ENCODE measurements around the gene MED10. TPM values are rescaled to one million over a fixed set of nuclear protein-coding genes. Genes with fewer than 3 reads are reported as not detected.

MED10 gene
- total RNA-seq, 1 experiment from 2014 or later = 94.0 TPM

DNA sequence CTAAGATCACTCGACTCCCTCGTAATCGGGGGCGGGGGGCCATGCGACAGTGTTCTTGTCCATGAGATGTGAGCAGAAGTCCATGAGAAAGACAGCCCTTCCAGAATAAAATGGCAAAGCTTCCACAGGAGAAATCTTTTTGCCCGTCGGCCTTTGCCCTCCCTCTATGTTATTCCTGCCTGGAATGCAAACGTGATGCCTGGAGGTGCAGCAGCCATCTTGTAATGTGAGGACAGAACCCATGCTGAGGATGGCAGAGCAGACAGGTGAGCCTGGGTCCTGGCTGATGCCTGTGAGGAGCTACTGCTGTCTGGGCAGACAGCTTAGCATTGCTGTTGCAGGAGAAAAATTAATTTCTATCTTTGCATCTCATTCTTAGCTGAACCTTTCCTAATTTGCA lies 17.2 kb downstream of the MED10 start:
- no peak overlapping the region for H3K9ac ChIP-seq (ENCODE audit: low read length)
- H3K9me3 ChIP-seq (ENCODE audit: low read length) = no peaks in the 10 kb centered on the region
- H3K27me3 ChIP-seq (ENCODE audit: low read length) = no peaks in the 10 kb centered on the region
- H3K4me2 ChIP-seq (ENCODE audit: low read length) = no peak overlapping the region
- no peaks in the 10 kb centered on the region for H3F3A ChIP-seq (ENCODE audit: low read length, unreplicated experiment)
- no peak for ATAC-seq
- no peaks in the 10 kb centered on the region for H3K79me2 ChIP-seq (ENCODE audit: low read length)
- no peaks in the 10 kb centered on the region for H3K9me2 ChIP-seq (replicated peaks; ENCODE audit: low read length)
- TF ChIP-seq EZH2phosphoT487 (IDR thresholded peaks at IDR 0.05; ENCODE audit: borderline replicate concordance, low read length) (no peak), EZH2 (IDR thresholded peaks at IDR 0.05; ENCODE audit: low read length, unreplicated experiment) (no peak)
- TF ChIP-seq, protein P1, sequence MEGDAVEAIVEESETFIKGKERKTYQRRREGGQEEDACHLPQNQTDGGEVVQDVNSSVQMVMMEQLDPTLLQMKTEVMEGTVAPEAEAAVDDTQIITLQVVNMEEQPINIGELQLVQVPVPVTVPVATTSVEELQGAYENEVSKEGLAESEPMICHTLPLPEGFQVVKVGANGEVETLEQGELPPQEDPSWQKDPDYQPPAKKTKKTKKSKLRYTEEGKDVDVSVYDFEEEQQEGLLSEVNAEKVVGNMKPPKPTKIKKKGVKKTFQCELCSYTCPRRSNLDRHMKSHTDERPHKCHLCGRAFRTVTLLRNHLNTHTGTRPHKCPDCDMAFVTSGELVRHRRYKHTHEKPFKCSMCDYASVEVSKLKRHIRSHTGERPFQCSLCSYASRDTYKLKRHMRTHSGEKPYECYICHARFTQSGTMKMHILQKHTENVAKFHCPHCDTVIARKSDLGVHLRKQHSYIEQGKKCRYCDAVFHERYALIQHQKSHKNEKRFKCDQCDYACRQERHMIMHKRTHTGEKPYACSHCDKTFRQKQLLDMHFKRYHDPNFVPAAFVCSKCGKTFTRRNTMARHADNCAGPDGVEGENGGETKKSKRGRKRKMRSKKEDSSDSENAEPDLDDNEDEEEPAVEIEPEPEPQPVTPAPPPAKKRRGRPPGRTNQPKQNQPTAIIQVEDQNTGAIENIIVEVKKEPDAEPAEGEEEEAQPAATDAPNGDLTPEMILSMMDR (conservative IDR thresholded peaks at IDR 0.05; ENCODE audit: low read depth, low read length) = no peak
- no TSS peak for BruUV-seq (replicated peaks)
- no peak overlapping the region for H3K4me3 ChIP-seq (ENCODE audit: low read length)
- H3K36me3 ChIP-seq (ENCODE audit: low read depth, low read length) = no peaks in the 10 kb centered on the region
- POLR2A ChIA-PET (ENCODE audit: unreplicated experiment) = no interaction called here
- H2AFZ ChIP-seq (ENCODE audit: low read length) = no peak overlapping the region
- H4K20me1 ChIP-seq (ENCODE audit: low read length) = no peaks in the 10 kb centered on the region
- H3K4me1 ChIP-seq (ENCODE audit: insufficient read depth, low read length) = peaks cover 20% of the 10 kb centered on the region
- no peak overlapping the region for H3K27ac ChIP-seq (ENCODE audit: low read length)
- DNase-seq = no peak
- intact Hi-C loops (cut with micrococcal nuclease) = no loop called here
- CTCF ChIA-PET = no interaction called here

DNA sequence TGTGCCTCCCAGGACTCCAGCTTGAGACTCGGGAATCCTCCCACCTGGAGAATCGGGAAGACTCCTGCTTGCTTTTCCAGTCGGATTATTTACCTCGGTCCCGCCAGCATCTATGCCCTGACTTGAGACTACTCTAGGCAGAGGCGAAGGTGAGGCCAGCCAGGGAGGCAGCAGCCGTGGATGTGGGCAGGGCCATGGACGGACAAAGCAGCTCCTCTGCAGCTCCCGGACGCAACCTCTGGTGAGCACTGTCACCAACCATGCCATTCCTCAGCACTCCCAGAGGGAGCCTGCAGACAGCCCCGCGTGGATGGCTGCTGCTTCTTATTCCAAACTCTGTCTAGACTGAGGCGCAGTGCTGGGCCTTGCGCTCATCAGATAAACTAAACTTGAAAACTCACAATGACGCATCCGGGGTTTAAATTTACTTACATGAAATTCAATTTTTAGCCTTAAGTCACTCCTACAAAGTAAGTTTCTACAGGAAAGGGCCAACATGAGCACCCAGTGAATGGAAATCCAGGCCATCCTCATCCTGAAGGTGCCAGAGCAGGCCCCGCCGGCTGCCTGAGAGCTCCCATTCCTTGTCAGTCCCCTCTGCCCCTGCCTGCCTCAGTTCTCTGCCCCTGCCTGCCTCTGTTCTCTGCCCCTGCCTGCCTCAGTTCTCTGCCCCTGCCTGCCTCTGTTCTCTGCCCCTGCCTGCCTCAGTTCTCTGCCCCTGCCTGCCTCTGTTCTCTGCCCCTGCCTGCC lies 17.8 kb downstream of the MED10 start:
- ChIA-PET CTCF (interaction anchor here (0.6 kb wide), 1 partner anchor 91 kb away, joined by 3 read pairs; no protein-coding TSS in a partner anchor), POLR2A (ENCODE audit: unreplicated experiment) (no interaction called here)
- Histone ChIP-seq H3K4me3 (ENCODE audit: low read length) (no peak overlapping the region), H3K4me1 (ENCODE audit: insufficient read depth, low read length) (peaks cover 14% of the 10 kb centered on the region), H3K9me2 (replicated peaks; ENCODE audit: low read length) (no peaks in the 10 kb centered on the region), H3F3A (ENCODE audit: low read length, unreplicated experiment) (no peaks in the 10 kb centered on the region), H3K9me3 (ENCODE audit: low read length) (no peaks in the 10 kb centered on the region), H3K27ac (ENCODE audit: low read length) (no peak overlapping the region), H3K79me2 (ENCODE audit: low read length) (no peaks in the 10 kb centered on the region), H3K9ac (ENCODE audit: low read length) (no peak overlapping the region), H3K36me3 (ENCODE audit: low read depth, low read length) (no peaks in the 10 kb centered on the region), H3K27me3 (ENCODE audit: low read length) (no peaks in the 10 kb centered on the region), H2AFZ (ENCODE audit: low read length) (no peak overlapping the region), H3K4me2 (ENCODE audit: low read length) (no peak overlapping the region), H4K20me1 (ENCODE audit: low read length) (no peaks in the 10 kb centered on the region)
- DNase-seq (no peak), ATAC-seq (no peak)
- BruUV-seq (replicated peaks) = no TSS peak
- TF ChIP-seq EZH2phosphoT487 (IDR thresholded peaks at IDR 0.05; ENCODE audit: borderline replicate concordance, low read length) (no peak), EZH2 (IDR thresholded peaks at IDR 0.05; ENCODE audit: low read length, unreplicated experiment) (no peak)
- TF ChIP-seq, protein P1 (conservative IDR thresholded peaks at IDR 0.05; ENCODE audit: low read depth, low read length) = no peak
- intact Hi-C loops (cut with micrococcal nuclease) = no loop called here
